HEK293 (cell line): ENCODE measurements around the gene WDR18.

Experiments
- GLI2 ChIP-seq: fragments of 450-650 bp; formaldehyde crosslinking; IDR thresholded peaks from 2 replicates; pipeline ENCODE4; 2017; ENCODE audit warnings: missing biosample characterization, missing genetic modification characterization, low read depth, borderline replicate concordance
- HOXA7 ChIP-seq: sonication (generic); formaldehyde crosslinking; IDR thresholded peaks from 2 replicates; pipeline ENCODE4 v1.8.1; 2022; ENCODE audit warnings: missing genetic modification reagents, borderline replicate concordance
- IKZF3 ChIP-seq: fragments of 450-650 bp; IDR thresholded peaks from 2 replicates; pipeline ENCODE4 v1.5.0; 2018; ENCODE audit warnings: missing biosample characterization, mild to moderate bottlenecking, missing genetic modification characterization, moderate library complexity
- KLF1 ChIP-seq: fragments of 450-650 bp; formaldehyde crosslinking; IDR thresholded peaks from 2 replicates; pipeline ENCODE4 v1.5.1; 2016; ENCODE audit warnings: missing biosample characterization, missing genetic modification characterization
- PRDM2 ChIP-seq: fragments of 450-650 bp; formaldehyde crosslinking; IDR thresholded peaks from 2 replicates; pipeline ENCODE4 v1.5.1; 2016; ENCODE audit warnings: missing biosample characterization, missing genetic modification characterization, borderline replicate concordance
- TRIM28 ChIP-seq: IDR thresholded peaks from 2 replicates; pipeline ENCODE4 v1.6.1; 2011; ENCODE audit warnings: low read length, control low read depth, borderline replicate concordance
- WT1 ChIP-seq: fragments of 450-650 bp; formaldehyde crosslinking; IDR thresholded peaks from 2 replicates; pipeline ENCODE4 v1.5.1; 2016; ENCODE audit warnings: missing biosample characterization, missing genetic modification characterization
- ZIC2 ChIP-seq: fragments of 450-650 bp; formaldehyde crosslinking; IDR thresholded peaks from 2 replicates; pipeline ENCODE4 v1.5.1; 2016; ENCODE audit warnings: missing biosample characterization, missing genetic modification characterization
- ZNF10 ChIP-seq: fragments of 450-650 bp; formaldehyde crosslinking; IDR thresholded peaks from 2 replicates; pipeline ENCODE4 v1.5.1; 2017; ENCODE audit warnings: missing biosample characterization, missing genetic modification characterization
- ZNF155 ChIP-seq: fragments of 450-650 bp; formaldehyde crosslinking; IDR thresholded peaks from 2 replicates; pipeline ENCODE4 v1.5.1; 2016; ENCODE audit warnings: missing biosample characterization, missing genetic modification characterization
- ZNF184 ChIP-seq: fragments of 450-650 bp; IDR thresholded peaks from 2 replicates; pipeline ENCODE4 v1.5.1; 2018; ENCODE audit warnings: missing biosample characterization, mild to moderate bottlenecking, missing genetic modification characterization
- ZNF239 ChIP-seq: fragments of 450-650 bp; formaldehyde crosslinking; IDR thresholded peaks from 2 replicates; pipeline ENCODE4 v1.5.1; 2016; ENCODE audit warnings: missing biosample characterization, missing genetic modification characterization
- ZNF350 ChIP-seq: fragments of 450-650 bp; formaldehyde crosslinking; IDR thresholded peaks from 2 replicates; pipeline ENCODE4 v1.5.0; 2017; ENCODE audit warnings: missing biosample characterization, mild to moderate bottlenecking, missing genetic modification characterization
- ZNF513 ChIP-seq: fragments of 450-650 bp; IDR thresholded peaks from 2 replicates; pipeline ENCODE4 v1.5.1; 2018; ENCODE audit warnings: missing biosample characterization, missing genetic modification characterization
- ZNF544 ChIP-seq: fragments of 450-650 bp; formaldehyde crosslinking; IDR thresholded peaks from 2 replicates; pipeline ENCODE4 v1.5.0; 2017; ENCODE audit warnings: missing biosample characterization, missing genetic modification characterization
- ZNF555 ChIP-seq: fragments of 450-650 bp; formaldehyde crosslinking; conservative IDR thresholded peaks from 2 replicates; pipeline ENCODE4 v1.5.1; 2017; ENCODE audit warnings: missing biosample characterization, mild to moderate bottlenecking, missing genetic modification characterization, inconsistent platforms
- ZNF560 ChIP-seq: fragments of 450-650 bp; formaldehyde crosslinking; IDR thresholded peaks from 2 replicates; pipeline ENCODE4 v1.5.1; 2017; ENCODE audit warnings: missing biosample characterization, missing genetic modification characterization, borderline replicate concordance
- ZNF580 ChIP-seq: fragments of 450-650 bp; formaldehyde crosslinking; IDR thresholded peaks from 2 replicates; pipeline ENCODE4 v1.5.1; 2016; ENCODE audit warnings: missing biosample characterization, missing genetic modification characterization
- ZNF600 ChIP-seq: fragments of 450-650 bp; formaldehyde crosslinking; IDR thresholded peaks from 2 replicates; pipeline ENCODE4 v1.5.1; 2016; ENCODE audit warnings: missing biosample characterization, missing genetic modification characterization
- ZNF654 ChIP-seq: fragments of 450-650 bp; formaldehyde crosslinking; IDR thresholded peaks from 2 replicates; pipeline ENCODE4 v1.5.1; 2016; ENCODE audit warnings: low read depth, missing biosample characterization, missing genetic modification characterization
- ZNF701 ChIP-seq: fragments of 450-650 bp; formaldehyde crosslinking; IDR thresholded peaks from 2 replicates; pipeline ENCODE4 v1.5.1; 2016; ENCODE audit warnings: missing biosample characterization, missing genetic modification characterization
- ZNF837 ChIP-seq: fragments of 450-650 bp; formaldehyde crosslinking; IDR thresholded peaks from 2 replicates; pipeline ENCODE4 v1.5.1; 2016; ENCODE audit warnings: missing biosample characterization, missing genetic modification characterization
- TF ChIP-seq, protein P1 (sequence below): fragments of 450-650 bp; formaldehyde crosslinking; IDR thresholded peaks from 2 replicates; pipeline ENCODE4 v1.5.1; 2016; ENCODE audit warnings: missing biosample characterization, missing genetic modification characterization
- TF ChIP-seq, protein P2 (sequence below): fragments of 450-650 bp; formaldehyde crosslinking; IDR thresholded peaks from 2 replicates; pipeline ENCODE4 v1.5.1; 2016; ENCODE audit warnings: missing biosample characterization, missing genetic modification characterization

WDR18 gene

GRCh38 chr19:1009041-1009980, 25.2 kb downstream of the WDR18 start (continued):
- TF ChIP-seq PRDM2 (tag by site-specific recombination) (no peak), ZNF701 (no peak), ZNF155 (tag by site-specific recombination) (no peak), ZNF513 (tag by site-specific recombination) (no peak), HOXA7 (CRISPR knock-in tag) (no peak), ZNF560 (tag by site-specific recombination) (no peak), IKZF3 (tag by site-specific recombination) (no peak), ZIC2 (tag by site-specific recombination) (no peak), KLF1 (tag by site-specific recombination) (0 out of 2 replicates have a peak, but pooled peaks have one; percentile 47), ZNF837 (no peak), GLI2 (tag by site-specific recombination) (no peak), ZNF600 (tag by site-specific recombination) (0 out of 2 replicates have a peak, but pooled peaks have one; percentile 17), ZNF239 (tag by site-specific recombination) (no peak), WT1 (0 out of 2 replicates have a peak, but pooled peaks have one; percentile 19), ZNF555 (tag by site-specific recombination) (no peak), ZNF10 (peak; percentile 59; the same call in 1 of the 2 replicates), ZNF654 (no peak), ZNF544 (no peak), ZNF184 (no peak), ZNF350 (no peak), TRIM28 (no peak), ZNF580 (tag by site-specific recombination) (no peak)
- TF ChIP-seq, protein P1, sequence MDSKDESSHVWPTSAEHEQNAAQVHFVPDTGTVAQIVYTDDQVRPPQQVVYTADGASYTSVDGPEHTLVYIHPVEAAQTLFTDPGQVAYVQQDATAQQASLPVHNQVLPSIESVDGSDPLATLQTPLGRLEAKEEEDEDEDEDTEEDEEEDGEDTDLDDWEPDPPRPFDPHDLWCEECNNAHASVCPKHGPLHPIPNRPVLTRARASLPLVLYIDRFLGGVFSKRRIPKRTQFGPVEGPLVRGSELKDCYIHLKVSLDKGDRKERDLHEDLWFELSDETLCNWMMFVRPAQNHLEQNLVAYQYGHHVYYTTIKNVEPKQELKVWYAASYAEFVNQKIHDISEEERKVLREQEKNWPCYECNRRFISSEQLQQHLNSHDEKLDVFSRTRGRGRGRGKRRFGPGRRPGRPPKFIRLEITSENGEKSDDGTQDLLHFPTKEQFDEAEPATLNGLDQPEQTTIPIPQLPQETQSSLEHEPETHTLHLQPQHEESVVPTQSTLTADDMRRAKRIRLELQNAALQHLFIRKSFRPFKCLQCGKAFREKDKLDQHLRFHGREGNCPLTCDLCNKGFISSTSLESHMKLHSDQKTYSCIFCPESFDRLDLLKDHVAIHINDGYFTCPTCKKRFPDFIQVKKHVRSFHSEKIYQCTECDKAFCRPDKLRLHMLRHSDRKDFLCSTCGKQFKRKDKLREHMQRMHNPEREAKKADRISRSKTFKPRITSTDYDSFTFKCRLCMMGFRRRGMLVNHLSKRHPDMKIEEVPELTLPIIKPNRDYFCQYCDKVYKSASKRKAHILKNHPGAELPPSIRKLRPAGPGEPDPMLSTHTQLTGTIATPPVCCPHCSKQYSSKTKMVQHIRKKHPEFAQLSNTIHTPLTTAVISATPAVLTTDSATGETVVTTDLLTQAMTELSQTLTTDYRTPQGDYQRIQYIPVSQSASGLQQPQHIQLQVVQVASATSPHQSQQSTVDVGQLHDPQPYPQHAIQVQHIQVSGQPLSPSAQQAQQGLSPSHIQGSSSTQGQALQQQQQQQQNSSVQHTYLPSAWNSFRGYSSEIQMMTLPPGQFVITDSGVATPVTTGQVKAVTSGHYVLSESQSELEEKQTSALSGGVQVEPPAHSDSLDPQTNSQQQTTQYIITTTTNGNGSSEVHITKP (tag by site-specific recombination): no peak
- TF ChIP-seq, protein P2, sequence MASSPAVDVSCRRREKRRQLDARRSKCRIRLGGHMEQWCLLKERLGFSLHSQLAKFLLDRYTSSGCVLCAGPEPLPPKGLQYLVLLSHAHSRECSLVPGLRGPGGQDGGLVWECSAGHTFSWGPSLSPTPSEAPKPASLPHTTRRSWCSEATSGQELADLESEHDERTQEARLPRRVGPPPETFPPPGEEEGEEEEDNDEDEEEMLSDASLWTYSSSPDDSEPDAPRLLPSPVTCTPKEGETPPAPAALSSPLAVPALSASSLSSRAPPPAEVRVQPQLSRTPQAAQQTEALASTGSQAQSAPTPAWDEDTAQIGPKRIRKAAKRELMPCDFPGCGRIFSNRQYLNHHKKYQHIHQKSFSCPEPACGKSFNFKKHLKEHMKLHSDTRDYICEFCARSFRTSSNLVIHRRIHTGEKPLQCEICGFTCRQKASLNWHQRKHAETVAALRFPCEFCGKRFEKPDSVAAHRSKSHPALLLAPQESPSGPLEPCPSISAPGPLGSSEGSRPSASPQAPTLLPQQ (tag by site-specific recombination): no peak
